Fibroblast of pulmonary artery (primary cell): ENCODE measurements around the gene C1QTNF1.
A peak's percentile ranks its signal among the peaks of the same experiment; 100 is the strongest.

ENCODE experiments used
- DNase-seq: peaks from one replicate; pipeline ENCODE4 v3.0.0-alpha.2; 2010; ENCODE audit warnings: low read depth
- H3K4me3 ChIP-seq: replicated peaks from 2 replicates; pipeline ENCODE4 v1.5.1; 2011; ENCODE audit warnings: low read depth, mild to moderate bottlenecking, control low read depth, low read length, moderate library complexity
- CTCF ChIP-seq: IDR thresholded peaks from 2 replicates; pipeline ENCODE4 v1.5.1; 2011; ENCODE audit warnings: mild to moderate bottlenecking, control low read depth, low read length, inconsistent platforms; ENCODE audit errors: missing control alignments

Gene C1QTNF1

GRCh38 chr17:79085154-79085920 is 61.4 kb downstream of the C1QTNF1 start:
- H3K4me3 ChIP-seq = no peak overlapping the region
- DNase-seq = no peak
- no peak for TF ChIP-seq CTCF

- no peak overlapping the region for H3K4me3 ChIP-seq
- no peak for TF ChIP-seq CTCF
- no peak for DNase-seq
These were observed 62.1 kb downstream of the C1QTNF1 start for GRCh38 chr17:79085921-79086551.

DNA sequence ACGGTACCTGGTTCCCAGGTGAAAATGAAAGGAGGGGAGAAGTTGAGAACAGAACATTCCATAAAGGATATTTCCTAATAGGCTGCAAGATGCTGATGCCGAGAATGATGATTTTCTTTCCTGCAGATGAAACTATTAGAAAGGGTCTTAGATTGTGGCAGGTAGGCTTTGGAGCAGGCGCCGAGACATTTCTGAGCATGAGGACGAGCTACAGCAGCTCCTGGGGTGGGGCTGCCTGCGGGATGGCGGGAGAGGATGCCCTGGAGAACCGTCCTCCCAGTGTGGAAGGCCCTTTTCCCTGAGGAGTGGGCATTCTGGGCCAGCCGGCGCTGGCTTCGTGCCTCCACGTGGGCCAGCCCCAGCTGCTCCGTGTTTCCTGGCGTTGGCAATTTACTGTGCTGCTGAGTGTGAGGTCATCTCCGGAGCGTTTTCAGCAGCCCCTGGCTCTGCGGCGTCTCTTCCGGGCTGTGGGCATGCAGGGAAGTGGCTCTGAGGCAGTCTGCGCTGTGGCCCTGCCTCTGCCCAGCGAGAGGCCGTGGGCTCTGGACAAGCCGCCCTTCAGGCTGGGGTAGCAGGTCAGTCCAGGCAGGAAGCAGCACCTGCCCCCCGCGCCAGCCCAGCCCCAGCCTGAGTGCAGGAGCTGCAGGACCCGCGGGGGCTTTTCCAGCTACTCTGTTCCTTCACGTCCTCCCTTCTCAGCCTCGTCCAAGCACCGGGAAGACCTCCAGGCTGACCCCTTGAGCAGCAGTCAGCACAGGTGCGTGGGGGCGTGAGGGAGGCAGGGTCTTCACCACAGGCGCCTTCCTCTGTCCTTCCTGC is 62.8 kb downstream of the C1QTNF1 start:
- no peak overlapping the region for H3K4me3 ChIP-seq
- no peak for DNase-seq
- TF ChIP-seq CTCF = no peak

GRCh38 chr17:79087428-79088143 is 63.6 kb downstream of the C1QTNF1 start:
- H3K4me3 ChIP-seq = no peak overlapping the region
- peak; percentile 60 for DNase-seq
- peak; percentile 85 for TF ChIP-seq CTCF

DNA sequence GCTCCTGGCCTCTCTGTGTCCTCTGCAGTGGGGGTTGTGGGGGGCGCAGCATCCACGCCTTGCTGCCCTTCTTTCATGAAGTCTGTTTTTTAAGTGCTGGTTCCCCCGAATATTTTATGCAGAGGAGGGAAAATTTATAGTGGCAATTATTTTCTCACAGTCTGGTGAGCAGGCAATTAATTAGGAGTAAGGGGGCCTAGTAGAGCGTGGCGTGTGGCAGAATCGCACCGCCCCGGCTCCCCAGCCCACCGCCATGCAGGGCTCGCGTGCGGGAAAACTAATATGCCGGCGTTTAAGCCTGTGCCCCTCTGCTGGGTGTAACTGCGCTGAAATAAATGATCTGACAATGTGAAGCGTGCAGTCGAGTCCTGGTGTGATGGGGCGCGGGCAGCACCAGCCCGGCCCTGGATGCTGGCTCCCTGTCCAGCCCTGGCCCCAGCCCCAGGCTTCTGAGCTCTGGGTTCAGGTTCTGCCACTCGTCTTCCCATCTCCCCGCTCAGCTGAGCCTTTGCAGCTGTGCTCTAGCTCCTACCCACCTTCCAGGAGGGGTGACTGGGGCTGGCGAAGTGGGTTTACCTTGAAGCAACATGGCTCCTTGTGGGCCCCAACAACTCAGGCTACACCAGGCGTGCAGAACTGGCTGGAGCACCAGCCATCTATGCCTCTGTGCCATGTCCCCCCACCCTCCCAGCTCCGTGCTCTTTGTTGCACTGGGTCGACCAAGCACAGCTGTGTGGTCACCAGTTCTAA is 64.5 kb downstream of the C1QTNF1 start:
- TF ChIP-seq CTCF = no peak
- H3K4me3 ChIP-seq = no peak overlapping the region
- DNase-seq = no peak

DNA sequence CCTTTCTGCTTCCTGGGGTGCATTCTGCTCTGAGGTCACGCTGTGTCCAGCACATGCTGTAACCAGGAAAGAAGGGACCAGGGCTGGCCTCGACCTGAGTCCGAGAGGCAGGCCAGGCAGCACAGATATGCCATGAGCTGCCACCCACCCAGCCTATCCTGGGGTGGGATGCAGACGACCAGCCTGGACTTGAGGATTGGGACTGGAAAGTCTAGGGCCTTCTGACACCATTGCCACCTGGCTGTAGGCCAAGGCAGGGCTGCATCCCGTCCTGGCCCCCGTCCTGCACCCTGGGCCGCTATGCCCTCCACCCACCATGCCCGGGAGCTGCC is 65.0 kb downstream of the C1QTNF1 start:
- TF ChIP-seq CTCF = no peak
- H3K4me3 ChIP-seq = no peak overlapping the region
- no peak for DNase-seq
